ENCODE results near the gene NLGN1.

NLGN1 gene

GRCh38 chr3:174335324-174335723 lies 937.8 kb downstream of the NLGN1 start:
- DNase-seq (ENCODE audit: low read depth), result no peak

GRCh38 chr3:174335910-174336309 lies 938.4 kb downstream of the NLGN1 start:
- DNase-seq (ENCODE audit: low read depth), result no peak
